Suprapubic skin (tissue), 3 donors: Measurements from ENCODE around the gene RLBP1.

ENCODE experiments used
- EP300 ChIP-seq: sonication (generic); formaldehyde crosslinking; IDR thresholded peaks from one replicate; pipeline ENCODE4 v1.6.1; 2017; ENCODE audit warnings: antibody characterized with exemption
- TF ChIP-seq, protein P1 (sequence below), 2 donors: fragments of 200-600 bp in 1 of 2; fragments of 450-650 bp in 1 of 2; sonication (generic) in 1 of 2; IDR thresholded peaks; one replicate each; pipeline ENCODE4 v1.5.1; 2016 to 2019; ENCODE audit warnings: antibody characterized with exemption in 2 of 2, mild to moderate bottlenecking in 1 of 2, moderate library complexity in 1 of 2

DNA sequence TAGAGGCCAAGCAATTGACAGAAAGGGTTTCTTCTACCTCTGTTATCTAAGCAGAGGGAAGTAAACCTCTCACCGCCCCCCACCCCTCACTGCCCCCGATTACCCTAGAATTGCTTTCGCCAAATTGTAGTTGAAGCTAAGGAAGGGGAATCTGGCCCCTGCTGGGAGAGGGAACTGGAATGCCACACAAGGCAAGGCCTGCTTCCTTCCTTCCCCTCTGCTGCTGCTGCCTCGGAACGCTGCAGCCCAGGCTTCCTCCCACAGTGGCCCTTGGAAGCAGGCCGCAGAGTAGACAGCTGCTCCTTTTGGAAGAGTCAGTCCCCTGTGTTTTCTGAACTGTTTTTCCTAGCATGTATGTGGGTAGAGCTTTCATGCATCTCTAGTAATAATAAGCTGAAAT is 21.6 kb downstream of the RLBP1 start:
- TF ChIP-seq, protein P1, sequence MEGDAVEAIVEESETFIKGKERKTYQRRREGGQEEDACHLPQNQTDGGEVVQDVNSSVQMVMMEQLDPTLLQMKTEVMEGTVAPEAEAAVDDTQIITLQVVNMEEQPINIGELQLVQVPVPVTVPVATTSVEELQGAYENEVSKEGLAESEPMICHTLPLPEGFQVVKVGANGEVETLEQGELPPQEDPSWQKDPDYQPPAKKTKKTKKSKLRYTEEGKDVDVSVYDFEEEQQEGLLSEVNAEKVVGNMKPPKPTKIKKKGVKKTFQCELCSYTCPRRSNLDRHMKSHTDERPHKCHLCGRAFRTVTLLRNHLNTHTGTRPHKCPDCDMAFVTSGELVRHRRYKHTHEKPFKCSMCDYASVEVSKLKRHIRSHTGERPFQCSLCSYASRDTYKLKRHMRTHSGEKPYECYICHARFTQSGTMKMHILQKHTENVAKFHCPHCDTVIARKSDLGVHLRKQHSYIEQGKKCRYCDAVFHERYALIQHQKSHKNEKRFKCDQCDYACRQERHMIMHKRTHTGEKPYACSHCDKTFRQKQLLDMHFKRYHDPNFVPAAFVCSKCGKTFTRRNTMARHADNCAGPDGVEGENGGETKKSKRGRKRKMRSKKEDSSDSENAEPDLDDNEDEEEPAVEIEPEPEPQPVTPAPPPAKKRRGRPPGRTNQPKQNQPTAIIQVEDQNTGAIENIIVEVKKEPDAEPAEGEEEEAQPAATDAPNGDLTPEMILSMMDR (IDR thresholded peaks at IDR 0.05) = no peak
- no peak for TF ChIP-seq EP300
